Muscle of leg (tissue), 11 donors: ENCODE results near the gene FILIP1L. TPM values are rescaled to one million over a fixed set of nuclear protein-coding genes. Genes with fewer than 3 reads are reported as not detected.
A peak's percentile ranks its signal among the peaks of the same experiment; 100 is the strongest.

Source experiments
- DNase-seq: peaks from one replicate; pipeline ENCODE4 v3.0.0; 2013
- H3K27ac ChIP-seq: one replicate; pipeline ENCODE4 v1.5.1; 2013; ENCODE audit warnings: mild to moderate bottlenecking, low read length, control low read depth
- H3K27me3 ChIP-seq: one replicate; pipeline ENCODE4 v1.6.1; 2013; ENCODE audit warnings: low read length; ENCODE audit not compliant: control insufficient read depth, insufficient read depth
- H3K36me3 ChIP-seq: one replicate; pipeline ENCODE4 v1.6.1; 2013; ENCODE audit warnings: low read length; ENCODE audit not compliant: control insufficient read depth, insufficient read depth
- H3K4me1 ChIP-seq: one replicate; pipeline ENCODE4 v1.6.1; 2013; ENCODE audit warnings: low read length; ENCODE audit not compliant: control insufficient read depth, insufficient read depth
- H3K4me3 ChIP-seq: one replicate; pipeline ENCODE4 v1.5.1; 2013; ENCODE audit warnings: low read length, control low read depth
- H3K9me3 ChIP-seq: replicated peaks from 2 replicates; pipeline ENCODE4 v1.6.1; 2013; ENCODE audit warnings: low read depth, low read length; ENCODE audit not compliant: control insufficient read depth
- WGBS: methylation state at CpG from one replicate; pipeline ENCODE4 v1.1.5; 2013; ENCODE audit warnings: missing lambda C conversion rate; ENCODE audit not compliant: insufficient coverage; 5-methylcytosine and 5-hydroxymethylcytosine counted together
- polyA plus RNA-seq, 8 donors: library from polyadenylated mRNA; unstranded; fragments of 120-200 nt; gene quantifications; one replicate each; pipeline versions ENCODE4 v1.2.1 to v1.2.3, GENCODE V29; 2013; ENCODE audit warnings: inconsistent platforms in 1 of 8, low replicate concordance in 1 of 8; ENCODE audit not compliant: insufficient read length in 8 of 8, insufficient read depth in 1 of 8
- total RNA-seq: library from RNA; stranded (reverse); fragments of 120-200 nt; gene quantifications from one replicate; pipeline ENCODE4 v1.2.4, GENCODE V29; 2013

FILIP1L gene
- total and polyA plus RNA-seq, 9 donors, result 30.0 to 72.9 (median 51.2) TPM

DNA sequence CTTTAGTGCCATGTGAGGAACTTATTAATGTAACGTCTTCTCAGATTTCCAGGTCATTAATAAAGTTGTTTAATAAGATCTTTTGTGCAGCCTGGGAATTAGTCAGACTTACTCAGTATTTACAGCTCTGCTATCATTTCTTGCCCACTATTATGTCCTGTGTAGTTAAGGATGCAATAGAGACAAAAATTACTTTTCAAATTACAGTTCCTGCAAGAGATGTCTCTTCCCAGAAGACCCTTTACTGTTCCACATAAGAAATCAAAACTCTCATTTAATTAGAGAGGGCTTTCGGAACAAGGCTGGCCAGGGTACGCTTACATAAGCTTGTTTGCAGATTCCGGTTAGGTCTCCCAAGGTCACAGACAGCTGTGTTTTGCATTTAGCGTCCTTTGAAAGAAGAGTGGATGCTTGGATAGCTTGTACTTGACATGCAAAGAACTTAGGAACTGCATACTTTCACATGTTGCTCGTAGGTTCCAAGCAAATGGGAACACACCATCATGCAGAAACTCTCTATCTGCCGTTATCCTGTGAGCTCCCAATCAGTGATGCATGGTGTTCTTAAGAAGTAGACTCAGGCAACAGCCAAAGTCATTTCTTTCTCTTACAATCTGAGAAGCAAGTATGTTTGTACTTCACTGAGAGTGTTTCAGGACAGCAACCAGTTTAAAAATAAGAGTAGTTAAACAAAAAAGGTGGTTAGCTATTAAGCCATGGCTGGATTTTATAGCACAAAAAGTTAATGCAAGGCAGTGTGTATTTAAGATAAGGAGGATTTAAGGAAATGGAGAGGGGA, 37.4 kb downstream of the FILIP1L start:
- WGBS, result no CpG with 5 or more reads among the region's 7 CpGs
- Histone ChIP-seq H3K27ac (peak overlapping the region; percentile 70), H3K4me3 (no peak overlapping the region), H3K9me3 (no peaks in the 10 kb centered on the region), H3K4me1 (peaks cover 17% of the 10 kb centered on the region), H3K36me3 (no peaks in the 10 kb centered on the region), H3K27me3 (no peaks in the 10 kb centered on the region)
- peak; percentile 90 for DNase-seq

DNA sequence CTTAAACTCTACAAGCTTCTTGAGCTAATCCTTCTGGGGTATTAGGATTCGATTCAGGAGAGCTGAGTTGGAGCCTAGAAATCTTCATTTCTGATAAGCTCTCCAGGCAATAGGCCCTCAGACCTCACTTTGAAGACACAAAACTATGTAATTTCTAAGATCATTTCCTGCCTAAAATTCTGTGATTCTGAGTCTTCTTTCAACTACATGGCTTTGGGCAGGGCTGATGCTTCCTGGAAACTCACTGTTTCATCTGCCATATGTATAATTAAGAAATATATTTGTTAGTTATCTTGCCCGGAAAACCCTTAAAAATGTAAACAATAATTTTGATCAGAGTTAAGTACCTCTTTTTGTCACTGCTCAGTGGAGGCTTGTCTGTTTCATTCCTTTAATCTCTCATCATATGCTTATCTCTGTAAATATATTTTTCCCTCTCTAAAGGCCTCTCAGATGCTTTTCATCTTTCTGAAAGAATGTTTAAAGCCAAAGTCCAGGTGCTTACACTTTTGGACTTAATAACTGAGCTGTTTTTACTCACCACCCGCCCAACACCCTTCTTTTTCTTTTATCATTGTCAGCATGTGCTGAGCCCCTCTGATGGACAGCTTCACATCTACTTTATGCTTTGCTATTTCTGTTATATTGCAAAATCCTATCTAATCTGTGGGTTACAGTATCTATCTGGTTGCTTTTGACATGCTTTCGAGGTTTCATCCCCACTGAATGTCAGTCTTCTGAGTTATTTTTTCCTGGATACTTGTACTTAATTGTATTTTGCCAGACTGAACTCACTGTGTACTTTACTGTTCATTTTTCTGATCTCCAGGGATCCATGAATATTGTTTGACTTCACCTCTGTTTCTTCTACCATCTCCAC, 38.2 kb downstream of the FILIP1L start:
- no peaks in the 10 kb centered on the region for H3K36me3 ChIP-seq
- H3K27me3 ChIP-seq, result no peaks in the 10 kb centered on the region
- H3K27ac ChIP-seq, result peak overlapping the region; percentile 70
- H3K4me3 ChIP-seq, result no peak overlapping the region
- WGBS, result no CpG with 5 or more reads among the region's 4 CpGs
- no peaks in the 10 kb centered on the region for H3K9me3 ChIP-seq
- peaks cover 17% of the 10 kb centered on the region for H3K4me1 ChIP-seq
- DNase-seq, result peak; percentile 51

DNA sequence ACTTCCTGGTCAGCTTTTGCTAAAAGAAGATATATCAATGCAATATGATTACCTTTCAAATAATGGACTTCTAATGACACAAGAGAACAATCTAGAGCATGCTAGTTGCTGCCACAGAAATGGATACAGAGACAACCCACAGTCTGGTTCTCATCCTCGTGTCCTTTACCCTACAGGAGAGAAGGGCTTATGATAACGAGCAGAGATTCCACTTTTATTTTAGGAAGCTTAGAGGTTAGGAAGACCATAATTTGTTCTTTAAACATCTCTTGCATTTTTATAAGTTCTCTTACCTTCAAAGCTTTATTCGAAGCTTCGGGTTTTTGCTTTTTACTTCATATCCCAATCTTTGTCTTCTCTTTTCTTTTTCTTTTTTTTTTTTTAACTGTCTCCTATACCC, 39.1 kb downstream of the FILIP1L start:
- no peak for DNase-seq
- H3K9me3 ChIP-seq, result no peaks in the 10 kb centered on the region
- no peak overlapping the region for H3K4me3 ChIP-seq
- H3K27me3 ChIP-seq, result no peaks in the 10 kb centered on the region
- no peaks in the 10 kb centered on the region for H3K36me3 ChIP-seq
- H3K27ac ChIP-seq, result no peak overlapping the region
- no CpG with 5 or more reads among the region's 4 CpGs for WGBS
- peaks cover 17% of the 10 kb centered on the region for H3K4me1 ChIP-seq

DNA sequence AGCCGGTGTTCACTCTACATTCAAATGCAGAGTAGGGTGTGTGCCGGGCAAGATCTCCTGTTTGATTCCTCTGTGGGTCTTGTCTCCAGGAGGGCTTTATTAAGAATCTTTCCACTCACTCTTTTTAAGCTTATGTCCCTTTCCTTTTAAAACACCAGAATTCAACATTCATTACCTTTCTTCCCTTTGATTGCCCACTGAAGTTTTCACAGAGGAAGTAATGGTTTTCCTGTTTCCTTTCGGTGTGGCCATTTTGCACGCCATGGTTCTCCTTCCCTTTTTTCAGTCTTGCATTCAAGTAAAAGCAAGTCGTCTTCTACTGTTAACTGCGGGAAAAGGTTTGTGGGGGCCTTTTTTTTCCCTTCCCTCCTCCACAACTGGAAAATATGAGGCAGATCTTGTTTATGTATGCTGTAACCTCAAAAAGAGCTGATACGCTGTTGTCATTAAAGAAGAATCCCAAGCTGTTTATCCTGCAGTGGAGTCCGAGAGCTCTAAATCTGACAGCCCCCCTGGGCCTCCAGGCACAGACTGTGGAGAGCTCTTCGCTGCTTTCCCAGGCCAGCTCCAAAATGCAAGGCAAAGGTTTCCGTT, 40.5 kb downstream of the FILIP1L start:
- 10% methylated on average over 6 of the region's 10 CpGs for WGBS
- H3K27ac ChIP-seq, result peak overlapping the region; percentile 92
- H3K4me1 ChIP-seq, result peaks cover 22% of the 10 kb centered on the region
- H3K9me3 ChIP-seq, result no peaks in the 10 kb centered on the region
- no peaks in the 10 kb centered on the region for H3K27me3 ChIP-seq
- no peak overlapping the region for H3K4me3 ChIP-seq
- DNase-seq, result peak; percentile 96
- H3K36me3 ChIP-seq, result no peaks in the 10 kb centered on the region

DNA sequence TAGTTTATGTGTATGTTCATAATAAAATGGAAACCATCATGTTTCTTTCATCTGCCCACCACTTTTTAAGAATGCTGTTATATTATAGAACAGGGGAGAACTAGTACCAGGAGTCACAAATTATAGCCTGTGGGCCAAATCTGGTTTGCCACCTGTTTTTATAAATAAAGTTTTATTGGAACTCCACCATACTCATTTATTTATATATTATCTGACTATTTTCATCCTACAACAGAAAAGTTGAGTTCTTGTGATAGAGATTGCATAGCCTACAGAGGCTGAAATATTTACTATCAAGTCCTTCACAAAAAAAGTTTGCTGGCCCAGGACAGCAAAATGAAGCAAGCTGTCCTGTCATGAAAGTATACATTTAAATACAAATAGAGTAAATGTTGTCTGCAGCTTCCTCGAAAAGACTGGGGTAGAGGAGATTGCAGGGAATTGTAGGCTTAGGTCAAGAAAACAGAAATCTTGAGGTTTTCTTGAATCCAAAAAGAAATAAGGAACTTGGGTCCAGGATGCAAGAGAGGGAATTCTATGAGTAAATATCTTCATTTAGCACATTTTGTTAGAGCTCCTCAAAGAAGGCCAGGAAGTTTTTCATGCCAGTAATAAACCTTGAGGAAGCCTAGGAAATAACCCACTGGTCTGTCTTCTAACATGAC, 41.1 kb downstream of the FILIP1L start:
- Histone ChIP-seq H3K9me3 (no peaks in the 10 kb centered on the region), H3K4me1 (peaks cover 22% of the 10 kb centered on the region), H3K27me3 (no peaks in the 10 kb centered on the region), H3K36me3 (no peaks in the 10 kb centered on the region), H3K4me3 (no peak overlapping the region), H3K27ac (peak overlapping the region; percentile 92)
- WGBS, result no CpG with 5 or more reads among the region's 1 CpG
- DNase-seq, result no peak

DNA sequence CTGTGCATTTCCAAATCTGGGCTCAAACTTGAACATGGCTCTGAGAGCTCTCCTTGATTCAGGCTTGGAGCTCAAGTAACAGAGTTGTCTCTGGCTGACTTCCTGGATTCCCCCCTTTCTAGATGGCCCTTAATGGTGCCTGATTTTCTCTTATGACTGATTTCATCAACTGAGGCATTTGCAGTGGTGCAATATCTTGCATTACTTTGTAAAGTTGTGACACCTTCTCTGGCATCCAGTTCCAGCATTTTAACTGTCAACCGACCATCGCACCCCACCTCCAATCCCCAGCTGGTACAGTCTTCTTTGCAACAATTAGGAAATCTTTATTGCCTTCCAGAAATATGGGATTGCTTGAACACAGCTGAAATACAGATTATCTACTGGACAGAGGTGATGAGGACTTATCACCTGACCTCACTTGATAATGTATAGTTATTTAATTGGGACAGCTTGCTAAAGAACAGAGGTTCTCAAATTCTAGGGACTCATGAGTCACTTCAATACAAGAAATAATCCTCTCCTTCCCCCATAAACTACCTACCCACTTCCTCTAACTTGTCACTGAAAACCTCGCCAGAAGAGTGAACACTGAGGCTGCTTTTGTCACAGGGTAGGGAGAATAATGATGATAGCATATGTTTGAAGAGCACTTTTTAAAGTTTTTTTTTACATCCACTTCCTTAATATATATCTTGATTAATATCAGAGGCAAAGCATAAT, 41.8 kb downstream of the FILIP1L start:
- H3K36me3 ChIP-seq, result no peaks in the 10 kb centered on the region
- H3K27ac ChIP-seq, result no peak overlapping the region
- no peak for DNase-seq
- H3K4me3 ChIP-seq, result no peak overlapping the region
- H3K9me3 ChIP-seq, result no peaks in the 10 kb centered on the region
- peaks cover 22% of the 10 kb centered on the region for H3K4me1 ChIP-seq
- H3K27me3 ChIP-seq, result no peaks in the 10 kb centered on the region
- no CpG with 5 or more reads among the region's 3 CpGs for WGBS

DNA sequence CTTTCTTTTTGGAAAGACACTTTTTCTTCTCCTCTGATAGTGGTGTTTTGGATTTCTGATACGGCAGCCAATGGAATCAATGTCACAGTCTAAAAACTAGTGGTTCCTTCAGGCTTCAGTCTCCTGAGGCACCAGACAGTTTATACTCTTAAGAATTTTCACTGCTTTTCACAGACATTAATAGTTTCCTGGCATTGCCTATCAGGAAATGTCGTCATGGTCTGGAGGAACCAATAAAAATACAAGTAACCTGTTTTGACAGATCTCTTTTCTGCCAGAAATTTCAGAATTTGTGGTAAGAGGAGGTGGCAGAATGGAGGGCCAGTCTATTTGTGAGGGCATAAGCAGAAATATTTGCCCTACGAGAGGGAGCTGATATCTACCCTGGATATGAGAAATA, 44.8 kb downstream of the FILIP1L start:
- Histone ChIP-seq H3K4me1 (peaks cover 11% of the 10 kb centered on the region), H3K4me3 (no peak overlapping the region), H3K27me3 (no peaks in the 10 kb centered on the region), H3K36me3 (no peaks in the 10 kb centered on the region), H3K9me3 (no peaks in the 10 kb centered on the region), H3K27ac (no peak overlapping the region)
- no CpG with 5 or more reads among the region's 3 CpGs for WGBS
- no peak for DNase-seq

DNA sequence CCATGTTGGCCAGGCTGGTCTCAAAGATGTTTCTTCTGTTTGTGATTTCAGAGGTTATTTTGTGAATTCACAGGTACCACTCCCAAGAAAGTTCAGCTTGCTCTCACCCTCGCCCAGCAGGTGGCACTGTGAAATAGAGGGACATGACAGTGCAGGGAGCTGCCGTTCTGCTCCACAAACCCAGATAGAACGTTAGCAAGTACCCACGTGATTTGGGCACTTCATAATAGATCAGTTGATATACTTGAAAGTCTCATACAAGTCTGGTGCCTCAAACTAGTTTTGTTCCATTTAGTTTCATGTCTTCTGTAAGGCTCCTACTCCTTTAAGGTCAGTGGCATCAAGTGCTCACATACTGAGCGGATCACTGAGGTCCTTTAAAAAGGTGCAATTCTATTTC, 45.5 kb downstream of the FILIP1L start:
- H3K27me3 ChIP-seq, result no peaks in the 10 kb centered on the region
- no peak overlapping the region for H3K27ac ChIP-seq
- WGBS, result no CpG with 5 or more reads among the region's 5 CpGs
- DNase-seq, result peak; percentile 86
- peaks cover 7% of the 10 kb centered on the region for H3K4me1 ChIP-seq
- H3K9me3 ChIP-seq, result no peaks in the 10 kb centered on the region
- no peak overlapping the region for H3K4me3 ChIP-seq
- no peaks in the 10 kb centered on the region for H3K36me3 ChIP-seq

DNA sequence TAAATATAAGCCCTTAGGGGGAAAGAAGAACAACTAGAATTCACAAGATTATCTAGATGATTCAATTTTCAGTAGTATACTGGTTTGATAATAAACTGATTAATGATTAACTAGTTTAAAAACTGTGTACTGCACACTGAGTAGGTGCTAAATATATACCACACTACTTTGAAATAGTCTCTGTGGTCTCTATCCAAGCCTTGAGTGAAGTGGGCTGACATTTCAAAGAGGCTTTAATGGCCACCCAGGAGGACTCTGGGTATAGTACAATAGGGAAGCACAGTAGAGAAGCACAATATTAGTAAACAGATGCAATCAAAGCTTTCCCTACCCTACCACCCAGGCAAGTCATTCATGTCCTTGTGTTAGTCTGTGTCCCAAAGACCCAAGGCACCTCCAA, 46.7 kb downstream of the FILIP1L start:
- no peak overlapping the region for H3K4me3 ChIP-seq
- no peaks in the 10 kb centered on the region for H3K9me3 ChIP-seq
- no peak for DNase-seq
- no peaks in the 10 kb centered on the region for H3K36me3 ChIP-seq
- no peaks in the 10 kb centered on the region for H3K27me3 ChIP-seq
- peaks cover 4% of the 10 kb centered on the region for H3K4me1 ChIP-seq
- H3K27ac ChIP-seq, result no peak overlapping the region
